Cardiac muscle cell (in vitro differentiated cells and primary cell): ENCODE results near the gene PPFIA2. TPM values are rescaled to one million over a fixed set of nuclear protein-coding genes. Genes with fewer than 3 reads are reported as not detected.
A peak's percentile ranks its signal among the peaks of the same experiment; 100 is the strongest.

Experiments used
- DNase-seq, 2 donors: peaks; one replicate each; pipeline versions ENCODE4 v3.0.0 to v3.0.0-alpha.2; 2010 to 2017; ENCODE audit warnings: low read depth in 1 of 2, low spot score in 1 of 2
- H3K27ac ChIP-seq: fragments of 200-600 bp; sonication (generic); 2 replicates; pipeline ENCODE4 v1.5.1; 2016
- H3K27me3 ChIP-seq: fragments of 200-600 bp; sonication (generic); 2 replicates; pipeline ENCODE4 v1.6.0; 2016; ENCODE audit warnings: control low read depth
- H3K36me3 ChIP-seq: fragments of 200-600 bp; sonication (generic); 2 replicates; pipeline ENCODE4 v1.5.1; 2016; ENCODE audit warnings: control low read depth
- H3K4me1 ChIP-seq: fragments of 200-600 bp; sonication (generic); 2 replicates; pipeline ENCODE4 v1.8.1; 2017; ENCODE audit warnings: low read depth, mild to moderate bottlenecking, mixed run types
- H3K4me3 ChIP-seq: fragments of 200-600 bp; sonication (generic); 2 replicates; pipeline ENCODE4 v1.5.1; 2016; ENCODE audit warnings: mild to moderate bottlenecking
- H3K9me3 ChIP-seq: fragments of 200-600 bp; sonication (generic); 2 replicates; pipeline ENCODE4 v1.5.1; 2017; ENCODE audit warnings: low read depth, mild to moderate bottlenecking, control low read depth
- CTCF ChIP-seq: IDR thresholded peaks from 2 replicates; pipeline ENCODE4 v1.5.1; 2012; ENCODE audit warnings: low read depth, mild to moderate bottlenecking, low read length
- polyA plus RNA-seq: library from polyadenylated mRNA; unstranded; fragments of >200 nt; fragmentation: Nextera tagmentation; extraction: Ambion mirVana; gene quantifications from 2 replicates; pipeline ENCODE4 v1.2.1, GENCODE V29; 2016
- total RNA-seq: library from RNA; depleted of rRNA; stranded (reverse); fragments of >200 nt; gene quantifications from 2 replicates; pipeline ENCODE4 v1.2.3, GENCODE V29; 2016

Gene PPFIA2
- total and polyA plus RNA-seq, 2 experiments from 2014 or later, result 17.1 to 53.5 TPM

- TF ChIP-seq CTCF, result no peak
- Histone ChIP-seq H3K27me3 (no peaks in the 10 kb centered on the region), H3K4me3 (no peak overlapping the region), H3K27ac (no peak overlapping the region), H3K4me1 (no peaks in the 10 kb centered on the region), H3K9me3 (no peaks in the 10 kb centered on the region), H3K36me3 (no peaks in the 10 kb centered on the region)
- no peak for DNase-seq
Measured at GRCh38 chr12:81779216-81779615, 20.1 kb upstream of the PPFIA2 start.

GRCh38 chr12:81778719-81779118 lies 19.6 kb upstream of the PPFIA2 start:
- Histone ChIP-seq H3K36me3 (no peaks in the 10 kb centered on the region), H3K9me3 (no peaks in the 10 kb centered on the region), H3K27ac (no peak overlapping the region), H3K4me1 (no peaks in the 10 kb centered on the region), H3K4me3 (no peak overlapping the region), H3K27me3 (no peaks in the 10 kb centered on the region)
- DNase-seq, result no peak
- no peak for TF ChIP-seq CTCF

- H3K9me3 ChIP-seq, result no peaks in the 10 kb centered on the region
- H3K27me3 ChIP-seq, result peaks cover 42% of the 10 kb centered on the region
- peak; percentile 47 to 51 for DNase-seq
- no peak overlapping the region for H3K27ac ChIP-seq
- no peak for TF ChIP-seq CTCF
- peak overlapping the region; percentile 49 for H3K4me3 ChIP-seq
- H3K4me1 ChIP-seq, result no peaks in the 10 kb centered on the region
- H3K36me3 ChIP-seq, result no peaks in the 10 kb centered on the region
Measured at GRCh38 chr12:81758421-81759189, 545 bp downstream of the PPFIA2 start.

- H3K4me1 ChIP-seq, result no peaks in the 10 kb centered on the region
- peak overlapping the region; percentile 49 for H3K4me3 ChIP-seq
- H3K36me3 ChIP-seq, result no peaks in the 10 kb centered on the region
- H3K9me3 ChIP-seq, result no peaks in the 10 kb centered on the region
- H3K27me3 ChIP-seq, result peaks cover 42% of the 10 kb centered on the region
- no peak overlapping the region for H3K27ac ChIP-seq
- no peak for DNase-seq
- TF ChIP-seq CTCF, result no peak
Measured at GRCh38 chr12:81757731-81758365, 1.3 kb downstream of the PPFIA2 start.

- peak overlapping the region; percentile 72 for H3K27ac ChIP-seq
- H3K9me3 ChIP-seq, result no peaks in the 10 kb centered on the region
- peaks cover 13% of the 10 kb centered on the region for H3K4me1 ChIP-seq
- TF ChIP-seq CTCF, result no peak
- no peak overlapping the region for H3K4me3 ChIP-seq
- no peaks in the 10 kb centered on the region for H3K36me3 ChIP-seq
- H3K27me3 ChIP-seq, result no peaks in the 10 kb centered on the region
- DNase-seq, result peak in 1 of 2 donors; percentile 25
Measured at GRCh38 chr12:81729781-81730180, 29.4 kb downstream of the PPFIA2 start.
